ENCODE results near the gene ZCCHC24. TPM values are rescaled to one million over a fixed set of nuclear protein-coding genes. Genes with fewer than 3 reads are reported as not detected.

Gene ZCCHC24
- total RNA-seq, 1 donor from 2014 or later = 31.8 TPM

- peaks cover 2% of the 10 kb centered on the region for H3K36me3 Mint-ChIP-seq
- H3K4me3 Mint-ChIP-seq = no peak overlapping the region
- H3K4me1 Mint-ChIP-seq = peaks cover 8% of the 10 kb centered on the region
- H3K9me3 Mint-ChIP-seq = no peaks in the 10 kb centered on the region
- DNase-seq (ENCODE audit: low spot score in 2 of 2, unreplicated experiment in 2 of 2) = no peak
- TF ChIP-seq, protein P1, sequence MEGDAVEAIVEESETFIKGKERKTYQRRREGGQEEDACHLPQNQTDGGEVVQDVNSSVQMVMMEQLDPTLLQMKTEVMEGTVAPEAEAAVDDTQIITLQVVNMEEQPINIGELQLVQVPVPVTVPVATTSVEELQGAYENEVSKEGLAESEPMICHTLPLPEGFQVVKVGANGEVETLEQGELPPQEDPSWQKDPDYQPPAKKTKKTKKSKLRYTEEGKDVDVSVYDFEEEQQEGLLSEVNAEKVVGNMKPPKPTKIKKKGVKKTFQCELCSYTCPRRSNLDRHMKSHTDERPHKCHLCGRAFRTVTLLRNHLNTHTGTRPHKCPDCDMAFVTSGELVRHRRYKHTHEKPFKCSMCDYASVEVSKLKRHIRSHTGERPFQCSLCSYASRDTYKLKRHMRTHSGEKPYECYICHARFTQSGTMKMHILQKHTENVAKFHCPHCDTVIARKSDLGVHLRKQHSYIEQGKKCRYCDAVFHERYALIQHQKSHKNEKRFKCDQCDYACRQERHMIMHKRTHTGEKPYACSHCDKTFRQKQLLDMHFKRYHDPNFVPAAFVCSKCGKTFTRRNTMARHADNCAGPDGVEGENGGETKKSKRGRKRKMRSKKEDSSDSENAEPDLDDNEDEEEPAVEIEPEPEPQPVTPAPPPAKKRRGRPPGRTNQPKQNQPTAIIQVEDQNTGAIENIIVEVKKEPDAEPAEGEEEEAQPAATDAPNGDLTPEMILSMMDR (IDR thresholded peaks at IDR 0.05; ENCODE audit: unreplicated experiment) = no peak
- no peaks in the 10 kb centered on the region for H3K27me3 Mint-ChIP-seq (ENCODE audit: low read depth)
- no peak overlapping the region for H3K27ac Mint-ChIP-seq
Measured at GRCh38 chr10:79412516-79412915, 32.9 kb downstream of the ZCCHC24 start.

DNA sequence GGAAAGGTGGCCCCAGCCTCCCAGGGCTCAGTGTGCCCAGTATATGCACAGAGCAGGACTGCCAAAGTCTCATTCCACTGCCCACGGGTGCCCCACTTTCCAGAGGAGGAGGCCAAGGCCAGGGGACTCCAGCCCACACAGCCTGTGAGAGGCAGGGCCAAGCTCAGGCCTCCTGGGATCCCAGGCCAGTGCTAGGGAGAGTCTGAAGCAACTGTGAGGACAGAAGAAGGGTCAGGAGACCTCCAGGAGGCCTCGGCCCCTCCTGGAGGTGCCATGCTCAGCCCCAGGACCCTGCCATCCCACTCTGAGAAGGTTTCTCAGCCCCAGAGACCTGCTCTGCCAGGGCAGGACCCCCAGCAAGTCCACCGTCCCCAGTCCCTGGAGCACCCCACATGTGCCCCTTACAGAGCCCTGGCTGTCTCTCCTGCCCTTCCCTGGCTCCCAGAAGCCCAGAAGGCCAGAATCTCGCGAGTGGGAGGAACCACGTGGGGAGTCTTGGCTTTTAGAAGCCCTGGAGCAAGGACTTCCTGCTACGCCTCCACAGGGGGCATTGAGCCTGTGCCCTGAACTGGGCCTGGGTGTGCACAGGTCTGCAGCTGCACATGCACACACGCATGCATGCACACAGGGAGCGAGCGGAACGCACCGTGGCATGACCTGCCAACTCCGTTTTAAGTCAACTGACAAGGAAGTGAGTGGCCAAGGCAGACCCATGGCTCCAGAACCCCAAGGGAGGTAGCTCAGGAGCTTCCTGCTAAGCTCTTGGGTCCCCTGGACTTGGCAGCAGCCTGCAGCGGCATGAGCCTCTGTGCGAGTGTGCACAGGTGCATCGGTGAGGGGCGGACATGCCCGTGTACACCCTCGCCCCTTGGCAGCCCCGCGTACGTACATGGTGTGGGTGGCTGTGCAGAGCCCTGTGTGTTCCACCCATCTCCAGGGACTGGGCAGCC lies 33.6 kb downstream of the ZCCHC24 start:
- DNase-seq (ENCODE audit: low spot score in 2 of 2, unreplicated experiment in 2 of 2) = no peak
- Mint-ChIP-seq H3K27me3 (ENCODE audit: low read depth) (no peaks in the 10 kb centered on the region), H3K36me3 (no peaks in the 10 kb centered on the region), H3K9me3 (no peaks in the 10 kb centered on the region), H3K27ac (no peak overlapping the region), H3K4me1 (peaks cover 15% of the 10 kb centered on the region), H3K4me3 (no peak overlapping the region)
- TF ChIP-seq, protein P1 (IDR thresholded peaks at IDR 0.05; ENCODE audit: unreplicated experiment) = no peak

DNA sequence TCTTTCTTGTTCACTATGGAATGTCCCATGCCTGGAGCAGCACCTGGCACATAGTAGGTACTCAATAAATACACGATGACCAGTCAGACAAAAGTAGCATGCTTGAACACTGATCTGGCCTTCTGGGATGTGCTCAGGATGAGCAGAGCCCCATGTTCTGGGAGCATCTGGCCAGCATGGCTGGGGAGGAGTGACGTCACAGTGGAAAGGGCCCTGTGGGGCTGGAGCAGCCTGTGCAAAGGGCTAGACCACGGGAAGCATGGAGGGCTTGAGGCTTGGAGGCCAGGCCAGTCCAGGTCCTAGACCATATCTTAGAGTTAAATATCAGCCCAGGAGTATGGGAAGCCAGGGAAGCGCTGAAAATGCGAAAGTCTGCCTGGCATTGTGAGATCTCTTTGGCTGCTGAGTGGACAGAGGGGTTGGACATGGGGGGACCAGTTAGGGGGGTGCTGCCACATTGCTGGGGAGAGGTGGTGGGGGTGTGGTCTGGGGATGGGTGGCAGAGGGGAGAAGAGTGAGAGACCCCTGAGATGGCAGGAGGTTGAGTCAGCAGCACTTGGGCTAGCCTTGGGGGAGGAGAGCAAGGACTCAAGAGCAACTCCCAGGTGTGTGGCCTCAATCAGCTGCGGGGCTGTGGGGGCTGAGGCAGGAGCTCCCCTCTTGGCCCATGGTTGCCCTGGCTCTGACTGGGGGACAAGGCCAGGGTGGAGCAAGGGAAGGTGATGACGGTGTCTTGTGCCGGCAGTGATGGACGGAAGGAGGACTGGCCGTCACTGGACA lies 34.9 kb downstream of the ZCCHC24 start:
- Mint-ChIP-seq H3K27ac (peak overlapping the region; percentile 28), H3K4me1 (peaks cover 25% of the 10 kb centered on the region), H3K4me3 (no peak overlapping the region), H3K27me3 (ENCODE audit: low read depth) (no peaks in the 10 kb centered on the region), H3K36me3 (no peaks in the 10 kb centered on the region), H3K9me3 (no peaks in the 10 kb centered on the region)
- no peak for DNase-seq (ENCODE audit: low spot score in 2 of 2, unreplicated experiment in 2 of 2)
- TF ChIP-seq, protein P1 (IDR thresholded peaks at IDR 0.05; ENCODE audit: unreplicated experiment) = no peak

DNA sequence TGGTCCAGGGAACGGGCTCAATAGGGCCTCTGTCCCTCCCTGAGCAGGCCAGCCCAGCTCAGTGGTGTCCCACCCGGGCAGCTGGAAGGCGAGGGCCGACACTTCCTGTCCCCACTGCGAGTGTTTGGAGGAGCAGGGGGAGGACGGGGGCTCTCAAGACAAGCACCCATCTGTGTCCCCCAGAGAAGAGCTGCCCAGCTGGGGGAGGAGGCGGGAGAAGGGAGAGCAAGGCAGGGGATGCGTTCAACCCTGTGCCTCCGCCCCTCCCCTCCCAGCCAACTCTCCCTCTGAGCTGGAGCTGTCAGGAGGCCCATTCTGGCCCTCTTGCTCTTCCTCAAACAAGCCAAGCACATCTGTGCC lies 35.7 kb downstream of the ZCCHC24 start:
- no peaks in the 10 kb centered on the region for H3K36me3 Mint-ChIP-seq
- TF ChIP-seq, protein P1 (IDR thresholded peaks at IDR 0.05; ENCODE audit: unreplicated experiment) = no peak
- H3K27me3 Mint-ChIP-seq (ENCODE audit: low read depth) = no peaks in the 10 kb centered on the region
- no peak overlapping the region for H3K4me3 Mint-ChIP-seq
- H3K9me3 Mint-ChIP-seq = no peaks in the 10 kb centered on the region
- peaks cover 33% of the 10 kb centered on the region for H3K4me1 Mint-ChIP-seq
- no peak for DNase-seq (ENCODE audit: low spot score in 2 of 2, unreplicated experiment in 2 of 2)
- no peak overlapping the region for H3K27ac Mint-ChIP-seq

- no peak overlapping the region for H3K4me3 Mint-ChIP-seq
- no peaks in the 10 kb centered on the region for H3K27me3 Mint-ChIP-seq (ENCODE audit: low read depth)
- TF ChIP-seq, protein P1 (IDR thresholded peaks at IDR 0.05; ENCODE audit: unreplicated experiment) = no peak
- no peak overlapping the region for H3K27ac Mint-ChIP-seq
- peaks cover 39% of the 10 kb centered on the region for H3K4me1 Mint-ChIP-seq
- DNase-seq (ENCODE audit: low spot score in 2 of 2, unreplicated experiment in 2 of 2) = no peak
- H3K9me3 Mint-ChIP-seq = no peaks in the 10 kb centered on the region
- no peaks in the 10 kb centered on the region for H3K36me3 Mint-ChIP-seq
Measured at GRCh38 chr10:79409038-79409725, 36.2 kb downstream of the ZCCHC24 start.
